22Rv1 (cell line): Measurements from ENCODE around the gene ACTN2.

Source experiments
- ZFX ChIP-seq: fragments of 450-650 bp; IDR thresholded peaks from 2 replicates; pipeline ENCODE4 v1.6.1; 2017; ENCODE audit warnings: antibody characterized with exemption, borderline replicate concordance
- TF ChIP-seq, protein P1 (sequence below): fragments of 450-650 bp; IDR thresholded peaks from 2 replicates; pipeline ENCODE4 v1.5.1; 2017; ENCODE audit warnings: mild to moderate bottlenecking

DNA sequence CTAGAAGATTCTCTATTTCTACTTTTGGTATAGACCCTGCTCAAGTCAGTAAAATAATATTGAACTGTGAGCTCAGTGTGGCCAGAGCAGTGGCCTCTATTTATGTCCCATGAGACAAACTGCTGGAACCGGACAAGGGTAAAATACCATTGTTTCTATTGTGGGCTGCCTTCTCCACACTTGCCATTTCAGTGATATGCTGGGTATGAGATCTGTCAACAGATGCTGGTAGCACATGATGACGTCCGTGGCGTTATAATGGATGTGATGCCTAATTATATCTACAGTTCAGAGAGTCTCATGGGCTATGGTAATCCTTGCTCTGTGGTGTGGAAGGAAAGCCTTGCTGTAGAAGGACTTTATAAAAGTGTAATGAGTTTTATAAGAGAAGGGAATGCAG lies 2.4 kb downstream of the ACTN2 start:
- TF ChIP-seq, protein P1, sequence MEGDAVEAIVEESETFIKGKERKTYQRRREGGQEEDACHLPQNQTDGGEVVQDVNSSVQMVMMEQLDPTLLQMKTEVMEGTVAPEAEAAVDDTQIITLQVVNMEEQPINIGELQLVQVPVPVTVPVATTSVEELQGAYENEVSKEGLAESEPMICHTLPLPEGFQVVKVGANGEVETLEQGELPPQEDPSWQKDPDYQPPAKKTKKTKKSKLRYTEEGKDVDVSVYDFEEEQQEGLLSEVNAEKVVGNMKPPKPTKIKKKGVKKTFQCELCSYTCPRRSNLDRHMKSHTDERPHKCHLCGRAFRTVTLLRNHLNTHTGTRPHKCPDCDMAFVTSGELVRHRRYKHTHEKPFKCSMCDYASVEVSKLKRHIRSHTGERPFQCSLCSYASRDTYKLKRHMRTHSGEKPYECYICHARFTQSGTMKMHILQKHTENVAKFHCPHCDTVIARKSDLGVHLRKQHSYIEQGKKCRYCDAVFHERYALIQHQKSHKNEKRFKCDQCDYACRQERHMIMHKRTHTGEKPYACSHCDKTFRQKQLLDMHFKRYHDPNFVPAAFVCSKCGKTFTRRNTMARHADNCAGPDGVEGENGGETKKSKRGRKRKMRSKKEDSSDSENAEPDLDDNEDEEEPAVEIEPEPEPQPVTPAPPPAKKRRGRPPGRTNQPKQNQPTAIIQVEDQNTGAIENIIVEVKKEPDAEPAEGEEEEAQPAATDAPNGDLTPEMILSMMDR: no peak
- TF ChIP-seq ZFX: no peak
